WTC11 (cell line): ENCODE data around the gene VAMP2. TPM values are rescaled to one million over a fixed set of nuclear protein-coding genes. Genes with fewer than 3 reads are reported as not detected.

Experiments
- ATAC-seq: fragments of 200-7000 bp; cut with Tn5 transposase; 2 replicates; pipeline ENCODE4 v1.10.0; 2021; ENCODE audit warnings: mild to moderate bottlenecking, moderate library complexity
- CTCF ChIA-PET: fragments of 300-600 bp; sonication (Branson Sonifier 250); formaldehyde crosslinking; loops from one replicate; lab custom pipeline; 2021; ENCODE audit warnings: antibody characterized with exemption; lab: Charles Lee
- POLR2A ChIA-PET: fragments of 350-600 bp; sonication (Branson Sonifier 250); formaldehyde crosslinking; loops from one replicate; lab custom pipeline; 2021; ENCODE audit warnings: antibody characterized with exemption; lab: Charles Lee
- DNase-seq: peaks from one replicate; pipeline ENCODE4 v3.0.0; 2021; ENCODE audit warnings: low spot score
- H3K27ac Mint-ChIP-seq: 2 replicates; pipeline ENCODE4 v1.8.0; 2021; ENCODE audit warnings: mixed read lengths
- H3K27me3 Mint-ChIP-seq: 2 replicates; pipeline ENCODE4 v1.8.0; 2021; ENCODE audit warnings: low read depth, mild to moderate bottlenecking, moderate library complexity, mixed read lengths
- H3K36me3 Mint-ChIP-seq: 2 replicates; pipeline ENCODE4 v1.8.0; 2021; ENCODE audit warnings: mixed read lengths
- H3K4me1 Mint-ChIP-seq: 2 replicates; pipeline ENCODE4 v1.8.0; 2022; ENCODE audit warnings: mixed read lengths
- H3K4me3 Mint-ChIP-seq: 2 replicates; pipeline ENCODE4 v1.8.0; 2021; ENCODE audit warnings: mild to moderate bottlenecking, moderate library complexity, mixed read lengths
- H3K9me3 Mint-ChIP-seq: 2 replicates; pipeline ENCODE4 v1.8.0; 2021; ENCODE audit warnings: mixed read lengths
- ATF1 ChIP-seq: sonication (generic); formaldehyde crosslinking; IDR thresholded peaks from 2 replicates; pipeline ENCODE4 v1.8.1; 2023; ENCODE audit warnings: mild to moderate bottlenecking, moderate library complexity, missing genetic modification reagents
- CREB1 ChIP-seq: sonication (generic); formaldehyde crosslinking; IDR thresholded peaks from 2 replicates; pipeline ENCODE4 v1.8.0; 2023; ENCODE audit warnings: mild to moderate bottlenecking, missing genetic modification reagents
- CREM ChIP-seq: sonication (generic); formaldehyde crosslinking; IDR thresholded peaks from 2 replicates; pipeline ENCODE4 v1.8.1; 2022; ENCODE audit warnings: mild to moderate bottlenecking, missing genetic modification reagents, moderate library complexity
- CTCF ChIP-seq: fragments of 200-600 bp; IDR thresholded peaks from 2 replicates; pipeline ENCODE4 v1.8.0; 2022; ENCODE audit warnings: antibody characterized with exemption
- ETV6 ChIP-seq: sonication (generic); formaldehyde crosslinking; IDR thresholded peaks from 2 replicates; pipeline ENCODE4 v1.8.1; 2022; ENCODE audit warnings: mild to moderate bottlenecking, missing genetic modification reagents
- FOXJ3 ChIP-seq: sonication (generic); formaldehyde crosslinking; IDR thresholded peaks from 2 replicates; pipeline ENCODE4 v1.9.0; 2021; ENCODE audit warnings: missing genetic modification reagents, mild to moderate bottlenecking, borderline replicate concordance
- GTF2I ChIP-seq: fragments of 250-450 bp; sonication (Bioruptor Pico); conservative IDR thresholded peaks from 2 replicates; pipeline ENCODE4 v1.4.0; 2021; ENCODE audit warnings: mild to moderate bottlenecking
- HMGA2 ChIP-seq: fragments of 250-450 bp; sonication (Bioruptor Pico); IDR thresholded peaks from 2 replicates; pipeline ENCODE4 v1.4.0; 2021; ENCODE audit warnings: mild to moderate bottlenecking, moderate library complexity
- HMGXB4 ChIP-seq: sonication (generic); formaldehyde crosslinking; IDR thresholded peaks from 2 replicates; pipeline ENCODE4 v1.8.1; 2023; ENCODE audit warnings: mild to moderate bottlenecking, moderate library complexity, missing genetic modification reagents
- IRF1 ChIP-seq: sonication (generic); formaldehyde crosslinking; IDR thresholded peaks from 2 replicates; pipeline ENCODE4 v1.8.0; 2023; ENCODE audit warnings: missing genetic modification reagents
- JAZF1 ChIP-seq: fragments of 250-450 bp; sonication (Bioruptor Pico); IDR thresholded peaks from 2 replicates; pipeline ENCODE4 v1.9.0; 2021; ENCODE audit warnings: moderate library complexity, mild to moderate bottlenecking, inconsistent platforms
- JUN ChIP-seq: sonication (generic); formaldehyde crosslinking; IDR thresholded peaks from 2 replicates; pipeline ENCODE4 v1.8.0; 2023; ENCODE audit warnings: mild to moderate bottlenecking, missing genetic modification reagents
- MLX ChIP-seq: sonication (generic); formaldehyde crosslinking; IDR thresholded peaks from 2 replicates; pipeline ENCODE4 v1.8.1; 2023; ENCODE audit warnings: mild to moderate bottlenecking, missing genetic modification reagents, moderate library complexity
- MXD4 ChIP-seq: fragments of 250-450 bp; sonication (Bioruptor Pico); IDR thresholded peaks from 2 replicates; pipeline ENCODE4 v1.8.0; 2021; ENCODE audit warnings: mild to moderate bottlenecking, moderate library complexity, borderline replicate concordance
- RELA ChIP-seq: sonication (generic); formaldehyde crosslinking; IDR thresholded peaks from 2 replicates; pipeline ENCODE4 v1.8.1; 2022; ENCODE audit warnings: missing genetic modification reagents, mild to moderate bottlenecking, borderline replicate concordance
- RORB ChIP-seq: fragments of 250-450 bp; sonication (Bioruptor Pico); IDR thresholded peaks from 2 replicates; pipeline ENCODE4 v1.9.0; 2021; ENCODE audit warnings: mild to moderate bottlenecking
- TCF7 ChIP-seq: sonication (generic); formaldehyde crosslinking; IDR thresholded peaks from 2 replicates; pipeline ENCODE4 v1.8.0; 2022; ENCODE audit warnings: mild to moderate bottlenecking, low read depth, missing genetic modification reagents, moderate library complexity
- ZBTB21 ChIP-seq: sonication (generic); formaldehyde crosslinking; IDR thresholded peaks from 2 replicates; pipeline ENCODE4 v1.8.1; 2023; ENCODE audit warnings: mild to moderate bottlenecking, missing genetic modification reagents, borderline replicate concordance
- ZNF232 ChIP-seq: sonication (generic); formaldehyde crosslinking; IDR thresholded peaks from 2 replicates; pipeline ENCODE4 v1.8.0; 2022; ENCODE audit warnings: mild to moderate bottlenecking, missing genetic modification reagents
- ZNF416 ChIP-seq: fragments of 250-450 bp; sonication (Bioruptor Pico); IDR thresholded peaks from 2 replicates; pipeline ENCODE4 v1.9.0; 2021; ENCODE audit warnings: mild to moderate bottlenecking, inconsistent platforms
- ZSCAN18 ChIP-seq: fragments of 250-450 bp; sonication (Bioruptor Pico); IDR thresholded peaks from 2 replicates; pipeline ENCODE4 v2.1.2; 2022; ENCODE audit warnings: mild to moderate bottlenecking, moderate library complexity
- total RNA-seq: library from RNA; stranded (reverse); gene quantifications from 3 replicates; pipeline ENCODE4 v1.2.3, GENCODE V29; 2021

VAMP2 gene
- total RNA-seq, 1 experiment from 2014 or later = 27.4 TPM

- TF ChIP-seq ETV6 (CRISPR knock-in tag) = 0 out of 2 replicates have a peak, but pooled peaks have one; percentile 10
- TF ChIP-seq, all 79 proteins: peak for 5
Observed at GRCh38 chr17:8119581-8120519, 42.9 kb downstream of the VAMP2 start (continued).

GRCh38 chr17:8118769-8119580, 43.8 kb downstream of the VAMP2 start:
- Mint-ChIP-seq H3K27me3 (peaks cover 73% of the 10 kb centered on the region), H3K9me3 (no peaks in the 10 kb centered on the region), H3K36me3 (no peaks in the 10 kb centered on the region), H3K4me3 (peak overlapping the region; percentile 85), H3K4me1 (peaks cover 9% of the 10 kb centered on the region), H3K27ac (0 out of 2 replicates have a peak overlapping the region, but pooled peaks have one; percentile 69)
- CTCF ChIA-PET = interaction anchor here (0.6 to 9.8 kb wide), 38 partner anchors 10 to 494 kb away, joined by 3 to 118 read pairs (median 5); partner anchors contain the start of genes AURKB, CYB5D1, KCNAB3 and KRABD2
- peak; percentile 44 for ATAC-seq
- POLR2A ChIA-PET = interaction anchor here (0.6 to 1.3 kb wide), 6 partner anchors 15 to 257 kb away, joined by 3 to 7 read pairs (median 4); partner anchors contain the start of gene KRABD2
- TF ChIP-seq CREM (CRISPR knock-in tag) = no peak
- TF ChIP-seq ZBTB21 (CRISPR knock-in tag) = 0 out of 2 replicates have a peak, but pooled peaks have one; percentile 10
- 0 out of 2 replicates have a peak, but pooled peaks have one; percentile 26 for TF ChIP-seq RELA (CRISPR knock-in tag)
- TF ChIP-seq CTCF = peak; percentile 41; the same call in 1 of the 2 replicates
- no peak for TF ChIP-seq CREB1
- peak; percentile 8; the same call in 1 of the 2 replicates for TF ChIP-seq HMGA2 (CRISPR knock-in tag)
- TF ChIP-seq HMGXB4 = peak; percentile 83
- peak; percentile 91 for DNase-seq

GRCh38 chr17:8117980-8118768, 44.6 kb downstream of the VAMP2 start, which contains the start of gene ALOXE3:
ALOXE3 (minus strand) TSS chr17:8118514; CDS start chr17:8117990, 524 bp downstream.
- peaks cover 73% of the 10 kb centered on the region for H3K27me3 Mint-ChIP-seq
- POLR2A ChIA-PET = no interaction called here
- no peak for TF ChIP-seq GTF2I (CRISPR knock-in tag)
- TF ChIP-seq CREB1 = no peak
- TF ChIP-seq ZNF232 (CRISPR knock-in tag) = no peak
- TF ChIP-seq JUN = no peak
- no peak for TF ChIP-seq RELA (CRISPR knock-in tag)
- no peak for TF ChIP-seq RORB (CRISPR knock-in tag)
- TF ChIP-seq ZNF416 (CRISPR knock-in tag) = no peak
- no peak for TF ChIP-seq MXD4 (CRISPR knock-in tag)
- TF ChIP-seq ZBTB21 (CRISPR knock-in tag) = 0 out of 2 replicates have a peak, but pooled peaks have one; percentile 14
- no peak for TF ChIP-seq ZSCAN18 (CRISPR knock-in tag)
- TF ChIP-seq JAZF1 (CRISPR knock-in tag) = no peak
- no peak for TF ChIP-seq ATF1 (CRISPR knock-in tag)
- no peak for TF ChIP-seq IRF1 (CRISPR knock-in tag)
- TF ChIP-seq TCF7 (CRISPR knock-in tag) = no peak
- no peak for TF ChIP-seq FOXJ3 (CRISPR knock-in tag)
- TF ChIP-seq MLX = no peak

More at GRCh38 chr17:8117980-8118768, 44.6 kb downstream of the VAMP2 start, which contains the start of gene ALOXE3:
- CTCF ChIA-PET = interaction anchor here (0.6 to 9.8 kb wide), 33 partner anchors 9 to 388 kb away, joined by 3 to 118 read pairs (median 6); partner anchors contain the start of genes AURKB, CYB5D1, KCNAB3 and KRABD2
- Mint-ChIP-seq H3K36me3 (no peaks in the 10 kb centered on the region), H3K9me3 (no peaks in the 10 kb centered on the region), H3K27ac (0 out of 2 replicates have a peak within 1 kb of the TSS, but pooled peaks have one; percentile 69), H3K4me1 (peaks cover 3% of the 10 kb centered on the region), H3K4me3 (peak within 1 kb of the TSS; percentile 85)
- DNase-seq (peak; percentile 42), ATAC-seq (peak; percentile 0; the same call in 1 of the 2 replicates)
